ENCODE data around the gene ERMP1.

ERMP1 gene

DNA sequence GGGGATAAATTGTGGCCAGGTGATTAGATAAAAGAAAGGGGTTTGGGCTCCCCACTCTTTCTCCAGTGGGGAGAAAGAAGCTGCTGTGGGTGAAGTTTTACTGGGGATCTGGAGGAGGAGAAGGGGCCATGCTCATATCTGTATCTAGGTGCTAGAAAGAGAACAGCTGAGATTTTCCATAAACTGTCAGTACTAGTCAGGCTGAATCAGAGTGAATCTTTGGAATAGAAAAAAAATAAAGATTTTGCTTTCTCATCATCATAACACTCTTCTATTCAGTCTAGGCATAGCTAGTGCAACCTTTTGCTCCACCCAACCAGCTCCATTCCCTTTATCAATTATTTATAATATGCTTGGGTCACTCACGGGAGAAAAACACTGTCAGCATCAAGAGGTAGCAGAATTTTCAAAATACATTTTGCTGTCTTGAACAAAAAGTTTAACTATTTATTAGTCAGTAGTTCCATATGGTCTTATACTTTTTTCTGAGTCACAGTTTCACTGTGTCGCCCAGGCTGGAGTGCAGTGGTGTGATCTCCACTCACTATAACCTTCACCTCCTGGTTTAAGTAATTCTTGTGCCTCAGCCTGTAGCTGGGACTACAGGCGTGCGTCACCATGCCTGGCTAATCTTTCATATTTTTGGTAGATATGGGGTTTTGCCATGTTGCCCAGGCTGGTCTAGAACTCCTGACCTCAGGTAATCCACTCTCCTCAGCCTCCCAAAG, 21.3 kb upstream of the ERMP1 start:
- DNase-seq, result no peak

DNA sequence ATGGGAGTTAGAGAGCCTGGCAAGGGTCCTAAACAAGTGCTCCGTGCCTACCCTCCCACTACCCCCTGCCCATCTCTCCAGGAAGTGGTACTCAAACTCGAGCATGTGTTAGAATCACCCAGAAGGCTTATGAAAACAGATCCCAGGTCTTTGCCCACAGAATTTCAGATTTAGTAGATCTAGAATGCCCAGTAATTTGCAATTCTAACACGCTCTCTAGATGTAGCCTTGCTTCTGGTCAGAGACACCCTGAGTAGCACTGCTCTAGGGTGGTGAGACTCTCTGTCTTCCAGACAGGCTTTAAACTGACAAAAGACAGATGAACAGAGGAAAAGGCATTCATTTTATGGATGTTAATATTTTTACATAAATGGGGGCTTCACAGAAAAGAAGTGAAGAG, 20.7 kb upstream of the ERMP1 start:
- DNase-seq, result no peak

DNA sequence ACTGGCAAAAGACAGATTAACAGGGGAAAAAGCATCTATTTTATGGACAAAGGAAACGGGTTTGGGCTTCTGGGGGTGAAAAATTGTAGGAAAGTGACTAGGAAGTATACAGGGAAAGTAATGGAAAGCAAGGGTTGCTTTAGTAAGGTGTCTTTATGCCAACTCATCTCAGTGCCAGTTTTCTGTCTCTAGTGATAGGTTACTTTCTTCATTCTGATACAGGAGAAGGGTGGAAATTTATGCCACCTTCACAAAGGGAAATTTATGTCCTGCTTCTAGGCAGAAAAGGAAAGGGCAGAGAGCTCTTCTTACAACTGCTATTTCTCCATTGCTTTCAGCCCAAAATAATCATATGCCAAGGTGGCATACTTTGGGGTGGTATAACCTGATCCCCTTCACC, 20.1 kb upstream of the ERMP1 start:
- DNase-seq, result no peak

DNA sequence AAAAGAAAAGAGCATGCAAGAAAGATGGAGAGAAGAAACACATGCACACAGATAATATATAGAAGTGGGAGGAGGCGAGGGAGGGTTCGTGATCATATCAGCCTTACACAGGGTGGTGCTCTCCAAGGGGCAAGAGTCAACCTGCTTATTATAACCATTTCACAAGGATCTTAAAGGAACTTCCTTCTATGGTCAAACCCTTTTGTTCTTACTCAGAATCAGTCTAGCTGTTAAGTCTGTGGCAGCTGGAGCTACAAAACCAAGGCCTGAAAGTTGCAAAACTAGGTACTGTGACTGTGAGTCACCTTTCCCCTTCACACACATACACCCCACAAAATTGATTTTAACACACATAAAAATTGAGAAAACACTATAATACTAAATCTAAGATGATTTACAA, 18.5 kb upstream of the ERMP1 start:
- DNase-seq, result no peak

DNA sequence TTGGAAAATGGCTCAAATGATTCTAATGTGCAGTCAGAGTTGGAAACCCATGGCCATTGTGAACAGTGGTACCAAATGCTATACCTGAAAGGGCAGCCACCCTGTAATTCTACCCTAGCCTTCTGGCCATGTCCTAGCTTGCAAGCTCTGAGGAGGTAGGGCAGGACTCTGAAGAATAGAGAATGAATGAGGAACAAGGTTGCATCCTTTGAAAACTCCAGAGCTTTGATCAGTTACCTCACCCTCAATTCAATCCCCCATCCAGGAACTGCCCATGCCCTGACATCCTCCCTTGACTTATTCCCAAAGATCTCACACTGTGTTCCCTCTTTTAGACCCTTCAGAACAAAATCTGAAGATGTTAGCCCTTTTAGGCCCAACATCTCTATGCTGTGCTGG, 17.8 kb upstream of the ERMP1 start:
- no peak for DNase-seq

DNA sequence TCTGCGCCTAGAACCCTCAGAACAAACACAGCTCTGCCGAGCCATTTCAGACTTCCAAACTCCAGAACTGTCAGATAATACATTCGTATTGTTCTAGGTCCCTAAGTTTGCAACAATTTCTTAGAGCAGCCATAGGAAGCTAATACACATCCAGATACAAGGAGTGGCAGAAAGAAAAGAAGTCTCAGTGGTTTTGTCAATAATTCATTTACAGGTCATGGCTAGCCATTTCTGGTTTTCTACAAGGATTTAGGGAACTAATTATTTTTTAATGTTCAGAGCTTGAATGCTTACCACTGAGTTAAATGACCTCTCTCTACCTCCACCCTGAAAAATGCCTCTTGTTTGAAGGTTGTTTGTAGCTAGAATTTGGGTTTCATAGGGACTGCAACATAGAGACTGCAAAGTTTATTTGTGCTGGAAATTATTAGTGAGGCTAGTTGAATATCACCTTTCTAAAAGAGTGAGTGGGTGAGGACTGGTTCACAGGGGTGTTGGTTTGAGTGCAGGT, 15.5 kb upstream of the ERMP1 start:
- no peak for DNase-seq

DNA sequence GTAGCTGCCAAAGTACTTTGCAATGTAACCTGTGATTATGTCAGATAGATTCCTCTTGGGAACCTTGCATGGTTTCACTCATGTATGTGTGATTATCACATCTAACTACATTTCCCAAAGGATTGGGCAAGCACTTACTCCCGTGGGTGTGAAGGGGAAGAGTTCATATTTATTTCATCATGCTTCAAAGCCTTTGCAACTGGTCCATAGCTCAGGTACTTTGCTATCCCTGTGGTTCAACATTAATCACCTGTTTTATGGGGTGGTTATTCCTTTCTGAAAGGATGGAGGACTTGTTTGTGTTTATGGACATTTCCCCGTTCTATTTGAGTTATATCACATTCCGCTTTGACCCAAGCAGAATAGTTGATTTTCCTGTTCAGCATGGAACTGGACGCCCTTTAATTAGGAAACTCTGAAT, 13.6 kb upstream of the ERMP1 start:
- no peak for DNase-seq

DNA sequence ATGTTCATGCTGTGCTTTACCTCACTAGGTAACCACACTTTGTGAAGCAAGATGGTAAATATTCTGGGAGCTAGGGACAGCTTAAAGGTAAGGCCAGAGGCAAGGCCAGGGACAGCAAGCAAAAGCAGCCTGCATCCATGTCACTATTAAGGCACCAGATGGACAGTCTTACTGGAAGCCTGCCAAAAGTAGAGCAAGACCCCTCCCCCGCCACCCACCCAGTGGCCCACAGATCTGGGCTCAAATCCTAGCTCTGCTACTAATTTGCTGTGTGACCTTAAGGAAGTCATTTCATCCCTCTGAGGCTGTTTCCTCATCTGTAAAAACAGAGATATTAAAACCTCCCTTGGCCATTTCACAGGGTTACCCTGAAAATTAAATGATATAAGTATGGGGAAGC, 13.2 kb upstream of the ERMP1 start:
- no peak for DNase-seq

DNA sequence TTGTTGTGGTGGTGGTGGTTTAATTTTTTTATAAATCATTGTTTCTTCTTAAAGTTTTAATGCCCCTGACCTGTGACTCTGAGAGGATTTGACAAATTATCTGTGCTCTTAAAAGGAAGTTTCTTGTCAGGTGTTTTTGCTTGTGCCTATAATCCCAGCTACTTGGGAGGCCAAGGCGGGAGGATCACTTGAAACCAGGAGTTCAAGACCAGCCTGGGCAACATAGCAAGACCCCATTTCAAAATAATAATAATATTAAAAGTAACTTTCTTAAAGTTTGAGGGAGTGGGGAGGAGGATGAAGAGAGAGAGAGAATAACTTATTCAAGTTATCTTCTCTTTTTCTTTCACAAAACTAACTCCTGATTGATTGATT, 12.2 kb upstream of the ERMP1 start:
- DNase-seq, result no peak

DNA sequence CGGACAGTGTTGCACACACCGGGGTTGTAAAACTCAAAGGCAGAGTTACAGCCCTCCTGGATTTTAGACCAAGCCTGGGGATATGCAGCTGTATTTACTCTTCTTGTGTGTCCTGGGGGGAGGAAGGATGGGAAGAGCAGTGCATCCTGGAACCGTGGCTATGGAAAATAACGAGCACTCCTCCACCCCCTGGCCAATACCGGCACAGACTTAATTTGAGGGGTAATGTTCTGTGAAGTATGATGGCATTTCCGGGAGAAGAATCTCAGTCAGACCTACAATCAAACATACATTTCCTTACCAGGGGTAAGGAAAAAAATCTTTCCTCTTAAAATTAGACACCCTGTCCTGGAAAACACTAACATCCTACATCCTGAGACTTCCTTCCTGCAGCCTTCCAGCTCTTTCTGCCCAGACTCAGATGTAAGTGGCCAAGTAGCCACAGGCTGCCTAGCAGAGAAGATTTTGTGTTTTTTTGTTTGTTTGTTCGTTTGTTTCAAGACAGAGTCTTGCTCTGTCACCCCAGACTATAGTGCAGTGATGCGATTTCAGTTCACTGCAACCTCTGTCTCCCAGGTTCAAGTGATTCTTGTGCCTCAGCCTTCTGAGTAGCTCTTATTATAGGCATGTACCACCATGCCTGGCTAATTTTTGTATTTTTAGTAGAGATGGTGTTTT, 11.0 kb upstream of the ERMP1 start:
- DNase-seq, result no peak

DNA sequence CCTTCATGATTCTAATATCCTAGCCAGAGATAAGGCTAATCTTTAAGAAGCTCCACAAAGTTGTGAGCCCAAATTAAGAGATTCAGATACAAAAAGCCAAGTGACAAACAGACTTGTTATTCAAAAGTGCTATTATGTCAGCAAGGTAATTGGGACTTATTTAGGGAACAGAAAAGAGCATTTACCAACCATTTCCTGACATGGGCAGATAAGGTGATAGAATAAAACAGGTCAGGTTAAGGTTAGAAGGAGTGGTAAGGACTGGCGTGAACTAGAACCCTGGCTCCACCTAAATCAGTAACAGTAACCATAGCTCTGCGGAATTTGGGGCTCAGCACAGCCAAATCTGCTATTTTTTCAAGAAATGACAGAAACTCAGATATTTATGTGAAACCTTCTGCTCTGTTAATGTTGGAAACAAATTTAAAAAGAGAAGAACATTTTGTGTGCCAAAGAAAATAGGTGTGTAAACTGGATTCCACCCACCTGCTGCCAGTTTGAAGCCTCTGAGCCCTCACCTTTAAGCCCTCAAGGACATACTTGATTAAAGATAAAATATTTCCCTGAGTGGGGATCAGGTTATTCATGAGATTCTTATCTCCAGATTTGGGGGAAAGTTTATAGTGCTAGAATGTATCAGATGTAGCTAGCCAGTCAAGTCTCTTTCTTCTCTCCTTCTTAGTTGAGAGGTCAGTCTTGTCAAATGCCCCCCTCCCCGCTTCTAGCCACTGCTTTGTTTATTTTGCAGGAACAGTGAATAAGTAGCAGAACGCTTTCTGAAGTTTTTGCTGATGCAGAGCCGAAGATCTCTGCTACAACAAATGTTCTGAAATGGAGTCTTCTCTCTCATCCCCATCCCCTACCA, 10.2 kb upstream of the ERMP1 start:
- DNase-seq, result no peak

DNA sequence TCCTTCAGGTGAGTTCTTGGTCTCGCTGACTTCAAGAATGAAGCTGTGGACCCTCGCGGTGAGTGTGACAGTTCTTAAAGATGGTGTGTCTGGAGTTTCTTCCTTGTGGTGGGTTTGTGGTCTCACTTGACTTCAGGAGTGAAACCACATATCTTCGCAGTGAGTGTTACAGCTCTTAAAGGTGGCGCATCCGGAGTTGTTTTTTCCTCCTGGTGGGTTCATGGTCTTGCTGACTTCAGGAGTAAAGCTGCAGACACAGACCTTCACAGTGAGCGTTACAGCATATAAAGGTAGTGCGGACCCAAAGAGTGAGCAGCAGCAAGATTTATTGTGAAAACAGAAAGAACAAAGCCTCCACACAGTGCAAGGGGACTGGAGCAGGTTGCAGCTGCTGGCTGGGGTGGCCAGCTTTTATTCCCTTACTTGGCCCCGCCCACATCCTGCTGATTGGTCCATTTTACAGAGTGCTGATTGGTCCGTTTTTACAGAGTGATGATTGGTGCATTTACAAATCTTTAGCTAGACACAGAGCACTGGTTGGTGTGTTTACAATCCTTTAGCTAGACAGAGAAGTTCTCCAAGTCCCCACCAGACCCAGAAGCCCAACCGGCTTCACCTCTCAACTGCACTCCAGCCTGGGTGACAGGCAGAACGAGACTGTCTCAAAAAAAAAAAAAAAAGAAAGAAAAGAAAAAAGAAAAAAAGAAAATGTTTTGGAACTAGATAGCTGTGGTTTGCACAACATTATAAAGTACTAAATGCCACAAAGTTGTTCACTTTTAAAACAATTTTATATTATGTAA, 9.1 kb upstream of the ERMP1 start:
- DNase-seq, result peak; percentile 66

DNA sequence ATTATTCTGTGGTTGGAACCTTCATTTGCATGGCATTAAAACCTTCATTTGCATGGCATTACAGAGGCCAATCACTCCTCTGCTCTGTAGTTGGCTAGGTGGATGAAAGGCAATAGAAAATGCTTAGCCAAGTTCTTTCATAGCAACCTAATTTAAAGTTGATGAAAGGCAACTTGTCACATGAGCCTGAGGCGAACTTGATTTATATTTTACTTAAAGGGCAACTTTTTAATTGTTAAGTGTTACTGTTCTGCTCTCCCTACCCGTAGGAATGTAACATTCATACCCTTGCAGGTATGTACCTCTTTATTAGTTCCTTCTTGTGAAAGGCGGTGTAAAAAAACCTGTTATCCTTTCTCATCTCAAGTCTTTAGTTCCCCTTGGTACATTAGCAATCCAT, 7.9 kb upstream of the ERMP1 start:
- DNase-seq, result no peak

DNA sequence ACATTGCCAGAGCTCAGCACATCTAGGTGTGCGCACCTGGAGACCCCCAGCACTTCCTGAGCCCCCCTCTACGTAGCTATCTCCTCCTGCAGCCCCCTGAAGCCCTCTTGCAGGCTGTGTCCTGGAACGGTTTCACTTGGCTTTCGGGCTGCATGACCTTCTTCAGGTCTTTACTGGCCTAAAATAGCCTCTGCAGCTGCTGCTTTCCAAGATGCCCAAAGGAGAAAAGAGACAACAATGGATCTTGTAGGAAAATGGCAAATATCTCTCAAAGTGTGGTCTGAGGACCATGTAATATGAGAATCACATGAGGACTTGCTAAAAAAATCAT, 6.6 kb upstream of the ERMP1 start:
- DNase-seq, result no peak

DNA sequence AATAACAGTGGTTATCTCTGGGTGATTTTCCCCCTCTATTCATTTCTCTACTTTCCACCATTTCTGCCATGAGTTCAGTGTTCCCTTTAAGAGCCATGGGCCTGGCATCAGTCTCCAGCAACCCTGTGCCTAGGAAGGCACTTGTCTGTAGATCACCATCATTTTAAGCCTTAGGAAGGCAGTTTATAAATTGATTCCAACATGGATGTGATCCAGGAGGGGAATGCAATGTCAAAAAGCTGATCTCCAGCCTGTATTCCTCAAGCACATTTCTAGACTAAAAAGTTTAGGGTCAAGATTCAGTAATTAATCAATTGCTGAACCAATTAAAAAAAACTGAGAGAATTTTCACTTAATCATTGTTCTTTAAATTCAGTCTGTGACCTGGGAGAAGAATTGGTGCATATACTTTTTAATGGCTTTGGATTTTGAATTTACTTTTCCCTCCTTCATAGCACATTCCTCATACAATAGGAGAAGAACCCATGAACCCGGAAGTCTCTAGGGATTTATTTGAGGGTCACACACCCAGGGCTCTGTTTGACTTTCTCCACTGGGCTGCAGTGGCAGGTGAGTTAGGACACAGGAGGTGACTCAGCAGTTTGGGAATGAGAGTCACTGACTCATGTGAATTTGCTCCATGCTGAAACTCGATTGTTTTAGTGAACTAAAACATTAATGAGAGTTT, 6.1 kb upstream of the ERMP1 start:
- DNase-seq, result no peak

DNA sequence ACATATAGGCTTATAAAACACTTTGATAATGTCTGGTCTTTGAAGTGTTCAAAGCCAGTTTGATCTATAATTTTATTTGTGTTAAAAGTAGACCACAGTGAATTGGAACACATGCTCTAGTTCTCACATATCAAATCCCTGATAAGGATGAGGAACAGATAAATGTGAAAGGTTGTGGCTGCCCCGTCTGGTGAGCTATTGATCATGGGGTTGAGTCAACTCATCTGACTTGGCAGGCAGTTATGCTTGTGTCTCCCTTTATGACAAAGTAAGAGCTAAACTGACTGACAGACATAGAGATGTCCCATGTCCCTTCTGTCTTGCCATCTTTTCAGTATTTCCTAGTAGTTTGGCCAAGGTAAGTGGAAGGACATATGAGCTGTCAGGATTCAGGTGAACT, 2.9 kb upstream of the ERMP1 start:
- no peak for DNase-seq

DNA sequence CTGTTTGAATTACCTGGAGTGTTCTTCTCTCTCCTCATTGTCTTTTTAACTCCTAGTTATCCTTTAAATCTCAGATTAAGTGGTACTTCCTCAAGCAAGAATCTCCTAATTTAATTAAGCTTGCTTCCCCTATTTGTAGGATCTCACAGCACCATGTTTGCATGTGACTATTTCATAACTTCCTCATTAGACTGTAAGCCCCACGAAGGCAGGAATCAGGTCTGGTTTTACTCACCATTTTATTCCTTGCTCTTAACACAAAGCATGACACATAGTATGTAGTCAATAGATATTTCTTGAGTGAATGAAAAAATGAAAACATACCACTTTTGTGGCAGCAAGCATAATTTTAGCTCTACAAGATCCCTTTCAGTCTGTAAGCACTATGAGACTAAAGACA, 1.3 kb upstream of the ERMP1 start:
- no peak for DNase-seq

DNA sequence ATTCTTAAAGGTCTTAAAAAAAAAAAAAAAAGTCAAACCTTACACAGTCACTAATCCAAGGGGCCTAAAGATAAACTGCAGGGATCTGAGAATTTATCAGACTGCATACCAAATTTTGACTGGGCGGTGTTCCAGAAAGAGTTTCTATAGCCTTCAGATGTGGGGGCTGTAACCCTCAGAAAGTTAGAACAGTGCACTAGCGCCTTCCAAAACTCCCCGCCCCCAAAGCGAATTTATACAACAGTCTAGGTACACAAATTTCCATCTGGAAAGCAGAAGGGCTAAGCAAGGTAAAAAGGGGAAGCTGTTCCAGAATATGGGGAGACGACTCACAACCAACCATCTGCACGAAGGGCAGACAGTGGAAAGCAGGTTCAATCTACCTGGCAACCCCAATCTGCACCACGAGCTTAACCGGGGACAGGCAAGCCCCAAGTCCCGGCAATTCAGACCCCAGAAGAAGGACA, 813 bp downstream of the ERMP1 start:
- no peak for DNase-seq

DNA sequence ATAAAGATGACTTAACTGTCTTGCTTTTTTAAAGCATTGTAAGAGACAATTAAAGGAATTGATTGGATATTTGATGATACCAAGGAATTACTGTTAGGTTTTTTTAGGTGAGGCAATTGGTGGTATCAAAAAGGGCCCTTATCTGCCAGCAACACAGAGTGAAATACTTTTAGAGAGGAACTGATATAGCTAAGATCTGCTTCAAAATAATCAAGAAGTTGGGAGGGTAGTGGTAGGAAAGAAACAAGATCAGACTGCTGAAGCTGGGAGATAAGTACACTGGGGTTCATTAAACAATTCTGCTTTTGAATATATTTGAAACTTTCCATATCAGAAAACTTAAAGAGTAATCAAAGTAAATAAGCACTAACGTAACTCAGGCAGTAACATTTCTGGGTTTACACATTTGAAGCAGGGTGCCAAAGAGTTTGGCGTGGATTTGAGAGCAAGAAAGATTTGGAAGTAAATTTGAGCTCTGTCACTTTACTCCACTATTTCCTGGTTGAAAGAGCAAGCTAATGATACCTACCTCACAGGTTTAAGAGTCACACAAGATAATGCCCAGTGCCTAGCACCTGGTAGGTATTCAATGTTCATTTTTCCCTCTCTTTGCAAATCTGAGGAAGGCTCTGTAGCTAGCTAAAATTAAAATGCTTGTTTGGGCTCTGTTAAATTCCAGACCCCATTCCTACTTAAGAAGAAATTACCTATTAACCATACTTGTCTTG, 6.9 kb downstream of the ERMP1 start:
- DNase-seq, result no peak

DNA sequence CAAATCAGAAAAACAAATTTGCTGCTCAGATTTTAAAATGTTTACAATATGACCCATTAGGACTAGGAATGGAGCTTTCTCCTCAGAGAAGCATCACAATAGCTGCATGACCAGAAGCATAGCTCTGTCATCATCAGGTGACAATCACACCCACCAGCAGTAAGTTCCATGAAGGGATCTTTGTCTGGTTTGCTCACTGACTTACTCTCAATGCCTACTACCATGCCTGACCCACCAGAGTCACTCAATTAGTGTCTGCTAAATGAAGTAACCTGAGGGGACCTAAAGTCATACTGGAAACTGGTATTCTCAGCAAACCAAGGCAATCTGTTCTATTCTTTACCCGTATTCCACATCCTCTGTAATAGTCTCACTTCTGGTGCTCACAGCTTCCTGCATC, 7.7 kb downstream of the ERMP1 start:
- DNase-seq, result no peak

DNA sequence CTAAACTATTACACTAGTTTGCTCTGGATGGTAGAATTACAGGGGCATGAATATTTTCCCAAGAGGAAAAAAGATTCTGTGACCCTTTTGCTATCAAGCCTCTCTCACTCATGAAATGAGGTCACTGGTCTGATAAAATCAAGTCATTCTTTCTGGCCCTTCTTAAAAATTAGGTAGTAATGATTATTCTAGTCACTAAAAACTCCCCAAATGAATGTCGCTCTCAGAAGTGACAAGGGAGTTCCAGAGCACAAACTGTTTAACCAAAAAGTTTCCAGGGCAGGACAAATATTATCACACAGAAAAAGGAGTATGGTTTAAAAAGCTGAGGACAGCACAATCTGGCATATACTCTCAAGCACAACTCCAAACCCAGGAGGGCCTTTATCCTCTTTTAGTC, 12.5 kb downstream of the ERMP1 start:
- no peak for DNase-seq

DNA sequence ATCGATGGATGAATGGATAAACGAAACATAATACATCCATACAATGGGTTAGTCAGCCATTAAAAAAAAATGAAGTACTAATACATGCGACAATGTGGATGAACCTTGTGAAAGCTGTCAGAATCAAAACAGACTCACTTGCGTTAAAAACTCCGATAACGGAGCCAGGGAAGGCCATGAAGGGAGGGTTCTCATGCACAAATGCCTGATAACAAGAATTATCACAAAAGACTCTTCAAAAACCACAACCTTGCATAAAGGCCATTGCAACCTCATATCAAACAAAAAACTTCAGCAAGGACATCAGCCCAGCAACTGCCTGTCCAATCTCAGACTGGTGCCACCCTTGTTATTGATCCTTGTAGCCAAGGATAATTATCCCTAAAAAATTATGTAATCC, 13.7 kb downstream of the ERMP1 start:
- DNase-seq, result no peak

All from central memory CD4-positive, alpha-beta T cell (primary cell).